ENCODE results near the gene ADAMTS1. TPM values are rescaled to one million over a fixed set of nuclear protein-coding genes. Genes with fewer than 3 reads are reported as not detected.
"Not testable (repeated sequence)": the region's sequence is repeated elsewhere in the genome, so short reads cannot be mapped to it uniquely, and the experiment has no call there.

The ADAMTS1 gene
- total RNA-seq = 2.4 and 2.9 TPM in 2 replicates

DNA sequence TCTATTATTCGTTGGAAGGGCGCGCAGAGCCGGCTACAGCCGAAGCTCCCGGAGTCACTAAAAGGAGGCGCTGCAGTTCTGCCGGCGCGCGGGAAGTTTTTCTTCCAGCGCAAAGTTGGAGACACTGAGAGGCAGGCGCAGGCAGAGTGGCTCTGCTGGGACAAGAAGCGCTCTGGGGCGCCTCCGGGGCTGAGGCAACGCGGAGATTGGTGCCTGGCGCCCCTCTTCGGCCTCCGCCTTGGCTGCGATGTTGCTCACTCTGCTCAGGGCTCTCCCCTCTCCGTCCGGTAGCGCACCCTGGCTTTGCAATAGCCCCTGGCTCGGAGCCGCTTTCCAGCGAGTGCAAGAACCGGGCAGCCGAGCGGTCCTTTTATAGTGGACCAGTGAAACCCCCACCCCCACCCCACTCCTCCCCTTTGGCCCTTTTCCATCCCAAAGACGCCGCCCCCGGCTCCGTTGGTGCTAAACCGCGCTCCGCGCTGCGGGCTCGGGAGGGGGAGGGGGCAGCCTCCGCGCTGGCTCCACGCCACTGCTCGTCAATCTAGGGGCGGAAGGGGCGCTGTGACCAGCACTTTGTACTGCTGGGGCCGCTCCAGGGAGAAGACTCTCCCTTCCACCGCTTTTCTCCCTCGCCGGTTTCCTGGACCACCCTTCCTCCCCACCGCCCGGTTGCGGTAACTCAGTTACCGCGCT, at the start of gene ADAMTS1:
Gene ADAMTS1 (minus strand): TSS at position 344 of the 693 bp plus-strand sequence. CDS start 455 bp downstream, outside the sequence.
- peak within 1 kb of the TSS; percentile 83 for H3K4me3 Mint-ChIP-seq (ENCODE audit: low read depth)
- peak within 1 kb of the TSS; percentile 55 for H3K27ac Mint-ChIP-seq
- peaks cover 60% of the 10 kb centered on the region for H3K27me3 Mint-ChIP-seq (ENCODE audit: low read depth)
- no peaks in the 10 kb centered on the region for H3K9me3 Mint-ChIP-seq
- H3K4me1 Mint-ChIP-seq (ENCODE audit: low read depth) = peaks cover 36% of the 10 kb centered on the region
- H3K36me3 Mint-ChIP-seq (ENCODE audit: low read depth) = peaks cover 15% of the 10 kb centered on the region
- DNase-seq (ENCODE audit: low spot score) = peak; percentile 13
- intact Hi-C loops (cut with micrococcal nuclease) = loop anchor here (5.0 to 10.0 kb wide), 3 partner anchors 122 to 1110 kb away; partner anchors contain the start of genes ADAMTS5, ATP5PF and GABPA

DNA sequence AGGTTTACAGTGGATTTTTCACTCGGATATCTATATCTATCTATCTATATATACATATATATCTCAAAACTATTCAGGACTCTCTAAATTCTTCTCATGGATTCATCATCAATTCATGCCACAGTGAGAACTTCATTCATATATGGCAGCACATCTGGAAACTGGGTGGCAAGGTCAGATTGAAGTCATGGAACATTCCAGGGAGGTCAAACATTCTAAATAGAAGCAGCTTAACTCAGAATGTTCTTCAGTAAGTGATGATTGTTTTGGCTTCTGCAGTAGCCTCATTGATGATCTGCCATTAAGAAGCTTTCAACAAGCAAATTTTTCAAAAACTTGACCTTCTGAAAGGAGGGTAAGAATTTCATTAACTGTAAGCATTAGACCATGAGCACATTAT, 46.9 kb upstream of the ADAMTS1 start:
- Mint-ChIP-seq H3K27ac (no peak overlapping the region), H3K4me1 (ENCODE audit: low read depth) (no peaks in the 10 kb centered on the region), H3K36me3 (ENCODE audit: low read depth) (no peaks in the 10 kb centered on the region), H3K27me3 (ENCODE audit: low read depth) (no peaks in the 10 kb centered on the region), H3K4me3 (ENCODE audit: low read depth) (no peak overlapping the region), H3K9me3 (no peaks in the 10 kb centered on the region)
- intact Hi-C loops (cut with micrococcal nuclease) = no loop called here
- DNase-seq (ENCODE audit: low spot score) = no peak

DNA sequence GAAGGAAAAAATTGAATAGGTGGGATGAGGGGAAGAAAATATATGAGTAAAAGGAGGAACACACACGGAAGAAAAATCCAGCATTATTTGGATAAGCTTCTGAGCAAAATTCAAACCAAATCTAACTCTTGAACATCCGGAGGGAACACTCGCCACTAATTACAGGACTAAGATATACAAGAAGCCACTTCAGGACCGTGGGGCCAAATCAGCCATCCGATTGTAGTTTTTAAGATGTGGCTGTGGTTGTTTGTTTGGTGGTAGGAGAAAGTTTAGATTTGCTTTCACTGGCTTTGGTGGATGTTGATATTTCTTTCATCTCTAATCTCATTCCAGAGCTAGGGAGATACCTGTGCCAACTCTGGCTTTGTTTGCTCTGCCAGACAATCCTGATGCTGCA, 43.7 kb upstream of the ADAMTS1 start:
- Mint-ChIP-seq H3K9me3 (no peaks in the 10 kb centered on the region), H3K36me3 (ENCODE audit: low read depth) (no peaks in the 10 kb centered on the region), H3K27me3 (ENCODE audit: low read depth) (no peaks in the 10 kb centered on the region), H3K4me3 (ENCODE audit: low read depth) (no peak overlapping the region), H3K27ac (no peak overlapping the region), H3K4me1 (ENCODE audit: low read depth) (no peaks in the 10 kb centered on the region)
- DNase-seq (ENCODE audit: low spot score) = no peak
- intact Hi-C loops (cut with micrococcal nuclease) = no loop called here

DNA sequence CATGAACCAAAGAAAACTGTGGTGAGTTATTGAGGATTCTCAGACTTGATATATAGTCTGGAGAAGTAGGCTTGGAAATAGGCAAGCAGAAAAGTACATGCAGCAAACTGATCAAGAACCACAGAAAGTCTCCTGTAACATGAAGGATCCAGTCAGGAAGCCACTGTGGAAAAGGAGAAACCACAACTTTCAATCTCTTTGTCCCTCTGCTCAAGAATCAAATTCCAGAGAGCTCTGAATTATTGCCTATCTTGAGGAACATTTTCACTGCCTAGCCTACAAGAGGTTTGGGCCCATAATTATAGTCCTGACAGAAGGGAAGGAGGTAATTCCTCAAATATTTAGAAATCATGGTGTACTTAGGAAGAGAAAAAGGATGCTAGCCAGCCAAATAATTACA, 43.0 kb upstream of the ADAMTS1 start:
- Mint-ChIP-seq H3K36me3 (ENCODE audit: low read depth) (no peaks in the 10 kb centered on the region), H3K27me3 (ENCODE audit: low read depth) (no peaks in the 10 kb centered on the region), H3K27ac (no peak overlapping the region), H3K4me1 (ENCODE audit: low read depth) (no peaks in the 10 kb centered on the region), H3K4me3 (ENCODE audit: low read depth) (no peak overlapping the region), H3K9me3 (no peaks in the 10 kb centered on the region)
- intact Hi-C loops (cut with micrococcal nuclease) = no loop called here
- DNase-seq (ENCODE audit: low spot score) = no peak

DNA sequence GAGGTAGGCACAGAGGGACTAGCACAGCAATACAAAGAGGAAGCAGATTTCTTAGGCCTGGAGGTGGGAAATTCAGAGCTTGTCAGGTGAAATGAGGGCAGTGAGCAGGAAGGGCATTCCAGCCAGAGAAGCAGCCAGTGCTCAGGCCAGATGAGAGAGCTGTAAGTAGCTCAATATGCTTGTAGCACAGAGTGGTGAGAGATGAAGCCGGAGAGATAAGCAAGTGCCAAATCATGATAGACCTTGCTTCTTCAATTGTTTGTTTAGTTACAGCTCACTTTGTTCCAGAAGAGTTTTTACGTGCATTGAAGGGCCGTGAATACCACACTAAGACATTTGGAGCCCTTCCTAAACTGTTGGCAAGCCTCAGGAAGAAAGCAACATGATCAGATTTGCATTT, 42.0 kb upstream of the ADAMTS1 start:
- intact Hi-C loops (cut with micrococcal nuclease) = no loop called here
- Mint-ChIP-seq H3K27me3 (ENCODE audit: low read depth) (no peaks in the 10 kb centered on the region), H3K27ac (no peak overlapping the region), H3K36me3 (ENCODE audit: low read depth) (no peaks in the 10 kb centered on the region), H3K4me1 (ENCODE audit: low read depth) (no peaks in the 10 kb centered on the region), H3K4me3 (ENCODE audit: low read depth) (no peak overlapping the region), H3K9me3 (no peaks in the 10 kb centered on the region)
- DNase-seq (ENCODE audit: low spot score) = no peak

DNA sequence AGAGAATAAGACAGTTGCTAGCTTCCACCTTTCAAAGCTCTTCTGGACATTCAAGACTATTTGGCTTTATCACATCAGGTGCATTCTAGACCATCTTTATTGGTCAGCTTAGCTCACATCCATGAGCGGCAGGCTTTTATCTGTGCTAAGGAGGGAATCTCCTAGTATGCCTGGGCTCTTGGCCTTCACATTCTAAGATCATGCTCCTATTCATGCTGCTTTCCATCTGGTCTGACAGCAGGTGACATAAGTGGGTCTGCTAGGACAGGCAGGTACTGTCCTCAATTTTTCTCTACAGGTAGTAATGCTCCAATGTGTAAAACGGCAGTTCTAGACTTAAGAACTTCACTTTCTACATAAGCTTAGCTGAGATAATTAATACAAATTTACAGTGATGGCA, 39.2 kb upstream of the ADAMTS1 start:
- intact Hi-C loops (cut with micrococcal nuclease) = no loop called here
- no peak for DNase-seq (ENCODE audit: low spot score)
- H3K4me3 Mint-ChIP-seq (ENCODE audit: low read depth) = no peak overlapping the region
- H3K4me1 Mint-ChIP-seq (ENCODE audit: low read depth) = no peaks in the 10 kb centered on the region
- H3K9me3 Mint-ChIP-seq = no peaks in the 10 kb centered on the region
- no peaks in the 10 kb centered on the region for H3K36me3 Mint-ChIP-seq (ENCODE audit: low read depth)
- H3K27me3 Mint-ChIP-seq (ENCODE audit: low read depth) = no peaks in the 10 kb centered on the region
- no peak overlapping the region for H3K27ac Mint-ChIP-seq

DNA sequence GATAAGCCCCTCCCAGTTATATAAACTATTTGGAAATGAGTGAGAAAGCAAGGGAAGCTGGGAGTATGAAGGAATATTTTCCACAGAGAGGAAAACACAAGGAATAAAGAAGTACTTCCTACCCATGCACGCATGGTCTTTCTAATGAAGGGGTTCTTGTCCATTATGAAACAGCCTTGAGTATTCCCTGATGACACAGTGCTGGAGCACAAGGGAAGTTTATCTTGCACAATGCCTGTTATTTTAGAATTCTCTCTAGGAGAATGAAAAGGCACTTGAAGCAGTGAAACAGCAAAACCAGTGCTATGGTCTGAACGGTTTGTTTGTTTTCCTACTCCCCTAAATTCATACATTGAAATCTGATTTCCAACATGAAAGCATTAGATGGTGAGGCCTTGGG, 38.6 kb upstream of the ADAMTS1 start:
- H3K27me3 Mint-ChIP-seq (ENCODE audit: low read depth) = no peaks in the 10 kb centered on the region
- H3K9me3 Mint-ChIP-seq = no peaks in the 10 kb centered on the region
- no peaks in the 10 kb centered on the region for H3K4me1 Mint-ChIP-seq (ENCODE audit: low read depth)
- intact Hi-C loops (cut with micrococcal nuclease) = no loop called here
- H3K36me3 Mint-ChIP-seq (ENCODE audit: low read depth) = no peaks in the 10 kb centered on the region
- H3K4me3 Mint-ChIP-seq (ENCODE audit: low read depth) = no peak overlapping the region
- no peak for DNase-seq (ENCODE audit: low spot score)
- no peak overlapping the region for H3K27ac Mint-ChIP-seq

DNA sequence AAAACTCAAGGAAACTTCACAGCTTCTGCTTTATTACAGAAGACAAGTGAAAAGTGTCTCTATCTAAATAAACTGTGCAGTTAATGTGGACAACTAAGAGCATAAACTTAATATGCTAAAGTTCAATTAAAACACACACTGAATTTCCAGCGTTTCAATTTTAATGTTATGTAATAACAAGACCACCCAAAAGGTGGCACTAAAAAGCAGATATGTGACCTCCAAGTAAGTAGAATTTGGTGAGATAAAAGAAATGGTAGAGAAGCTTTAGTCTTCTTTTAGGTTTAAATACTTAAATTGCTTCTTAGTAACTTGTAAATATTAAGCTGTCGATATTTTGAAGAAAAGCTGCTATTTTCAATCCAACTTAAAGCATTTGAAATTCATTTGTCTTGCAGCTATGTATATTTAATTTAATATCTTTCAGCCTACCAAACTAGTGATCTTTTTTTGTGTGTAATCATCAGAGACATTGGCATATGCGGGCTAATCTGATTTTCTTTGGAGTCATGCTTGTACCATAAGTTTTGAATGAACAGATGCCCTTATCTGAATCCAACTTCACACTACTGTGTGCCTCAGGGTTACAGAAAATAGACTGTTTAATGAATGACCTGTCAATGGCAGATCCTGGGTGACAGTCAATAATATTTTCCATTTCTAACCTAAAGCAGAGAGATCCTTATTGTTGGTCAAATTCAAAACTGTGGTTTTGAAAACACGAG, 36.5 kb upstream of the ADAMTS1 start:
- Mint-ChIP-seq H3K4me3 (ENCODE audit: low read depth) (no peak overlapping the region), H3K36me3 (ENCODE audit: low read depth) (no peaks in the 10 kb centered on the region), H3K9me3 (no peaks in the 10 kb centered on the region), H3K4me1 (ENCODE audit: low read depth) (no peaks in the 10 kb centered on the region), H3K27ac (no peak overlapping the region), H3K27me3 (ENCODE audit: low read depth) (no peaks in the 10 kb centered on the region)
- no peak for DNase-seq (ENCODE audit: low spot score)
- intact Hi-C loops (cut with micrococcal nuclease) = no loop called here

DNA sequence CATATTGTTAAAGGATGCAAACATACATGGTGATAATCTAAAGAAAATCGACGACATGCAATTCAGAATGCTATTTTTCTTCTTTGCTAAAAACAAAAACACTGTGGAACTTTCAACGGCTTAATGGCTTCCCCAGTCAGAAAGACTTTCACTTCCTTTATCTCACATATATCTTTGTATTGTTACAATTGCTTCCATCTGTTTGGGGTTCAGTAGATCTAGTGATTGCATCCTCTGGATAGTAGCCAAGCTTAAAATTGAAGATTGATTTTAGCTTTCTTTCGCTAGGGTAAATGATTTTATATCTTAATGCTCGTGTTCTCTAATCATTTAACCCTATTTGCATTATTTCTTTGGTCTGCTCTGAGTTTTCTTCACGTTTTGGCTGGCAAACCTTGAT, 31.8 kb upstream of the ADAMTS1 start:
- Mint-ChIP-seq H3K27me3 (ENCODE audit: low read depth) (no peaks in the 10 kb centered on the region), H3K4me3 (ENCODE audit: low read depth) (no peak overlapping the region)
- DNase-seq (ENCODE audit: low spot score) = no peak

DNA sequence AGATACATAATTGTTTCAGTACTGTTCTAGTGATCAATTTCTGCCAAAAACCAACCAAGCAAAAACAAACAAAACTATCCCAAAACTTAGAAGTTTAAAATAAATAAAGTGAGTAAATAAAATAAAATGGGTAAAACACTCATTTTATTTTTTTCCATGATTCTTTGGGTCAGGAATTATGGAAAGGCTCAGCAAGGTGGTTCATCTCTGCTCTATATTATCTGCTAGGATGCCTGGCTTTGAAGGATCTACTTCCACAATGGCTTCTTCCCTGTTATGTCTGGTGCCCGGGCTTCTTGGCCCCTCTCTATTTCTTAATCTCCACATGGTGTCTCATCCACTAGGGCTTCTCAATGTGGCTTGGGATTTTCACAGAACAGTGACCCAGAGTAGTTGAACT, 29.1 kb upstream of the ADAMTS1 start:
- Mint-ChIP-seq H3K36me3 (ENCODE audit: low read depth) (no peaks in the 10 kb centered on the region), H3K9me3 (no peaks in the 10 kb centered on the region), H3K27ac (no peak overlapping the region), H3K4me1 (ENCODE audit: low read depth) (no peaks in the 10 kb centered on the region), H3K4me3 (ENCODE audit: low read depth) (no peak overlapping the region), H3K27me3 (ENCODE audit: low read depth) (no peaks in the 10 kb centered on the region)
- intact Hi-C loops (cut with micrococcal nuclease) = no loop called here
- no peak for DNase-seq (ENCODE audit: low spot score)

More for the DNA sequence above, 31.8 kb upstream of the ADAMTS1 start:
- Mint-ChIP-seq H3K27ac (no peak overlapping the region), H3K4me1 (ENCODE audit: low read depth) (no peaks in the 10 kb centered on the region), H3K9me3 (no peaks in the 10 kb centered on the region), H3K36me3 (ENCODE audit: low read depth) (no peaks in the 10 kb centered on the region)
- intact Hi-C loops (cut with micrococcal nuclease) = no loop called here

DNA sequence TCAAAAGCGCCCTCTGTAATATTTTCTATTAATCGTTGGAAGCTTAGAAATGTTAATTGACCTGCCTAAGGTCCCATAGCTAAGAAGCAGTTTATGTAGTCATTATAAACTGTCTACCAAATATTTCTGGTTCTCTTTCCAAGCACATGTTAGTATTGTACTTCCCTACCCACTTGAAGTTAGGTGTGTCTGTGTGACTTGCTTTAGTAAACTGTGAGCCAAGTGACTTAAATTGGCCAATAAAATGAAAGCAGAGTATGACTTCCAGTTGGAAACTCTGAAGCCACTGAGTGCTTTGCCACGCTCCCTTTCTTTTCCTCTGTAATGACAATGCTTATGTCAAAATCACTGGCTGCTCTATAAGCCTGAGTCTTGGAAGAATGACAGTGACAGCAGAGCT, 20.6 kb upstream of the ADAMTS1 start:
- H3K27me3 Mint-ChIP-seq (ENCODE audit: low read depth) = no peaks in the 10 kb centered on the region
- H3K4me3 Mint-ChIP-seq (ENCODE audit: low read depth) = no peak overlapping the region
- no peaks in the 10 kb centered on the region for H3K36me3 Mint-ChIP-seq (ENCODE audit: low read depth)
- no peaks in the 10 kb centered on the region for H3K9me3 Mint-ChIP-seq
- no peak overlapping the region for H3K27ac Mint-ChIP-seq
- H3K4me1 Mint-ChIP-seq (ENCODE audit: low read depth) = no peaks in the 10 kb centered on the region
- intact Hi-C loops (cut with micrococcal nuclease) = no loop called here
- no peak for DNase-seq (ENCODE audit: low spot score)

DNA sequence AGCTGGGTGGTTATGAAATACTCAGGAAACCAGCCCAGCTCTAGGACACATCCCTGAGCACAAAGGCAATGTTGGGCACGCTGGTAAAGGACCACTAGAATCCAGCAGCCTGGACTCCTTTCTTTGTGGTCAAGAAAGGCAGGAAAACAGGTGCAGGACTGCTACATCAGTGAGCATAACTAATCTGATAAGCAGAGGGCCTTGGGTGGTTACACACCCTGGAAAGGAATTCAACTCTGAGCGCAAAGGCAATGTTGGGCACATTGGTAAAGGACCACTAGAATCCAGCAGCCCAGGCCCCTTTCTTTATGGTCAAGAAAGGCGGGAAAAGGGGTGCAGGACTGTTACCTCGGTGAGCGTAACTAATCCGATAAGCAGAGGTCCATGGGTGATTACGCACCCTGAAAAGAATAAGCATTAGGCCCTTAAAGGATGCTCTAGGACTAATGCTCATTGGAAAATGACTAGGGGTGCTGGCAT, 11.7 kb upstream of the ADAMTS1 start:
- intact Hi-C loops (cut with micrococcal nuclease); H3K4me3 Mint-ChIP-seq (ENCODE audit: low read depth); H3K36me3 Mint-ChIP-seq (ENCODE audit: low read depth); H3K27ac Mint-ChIP-seq; H3K27me3 Mint-ChIP-seq (ENCODE audit: low read depth); H3K4me1 Mint-ChIP-seq (ENCODE audit: low read depth); H3K9me3 Mint-ChIP-seq; DNase-seq (ENCODE audit: low spot score): not testable (repeated sequence)

DNA sequence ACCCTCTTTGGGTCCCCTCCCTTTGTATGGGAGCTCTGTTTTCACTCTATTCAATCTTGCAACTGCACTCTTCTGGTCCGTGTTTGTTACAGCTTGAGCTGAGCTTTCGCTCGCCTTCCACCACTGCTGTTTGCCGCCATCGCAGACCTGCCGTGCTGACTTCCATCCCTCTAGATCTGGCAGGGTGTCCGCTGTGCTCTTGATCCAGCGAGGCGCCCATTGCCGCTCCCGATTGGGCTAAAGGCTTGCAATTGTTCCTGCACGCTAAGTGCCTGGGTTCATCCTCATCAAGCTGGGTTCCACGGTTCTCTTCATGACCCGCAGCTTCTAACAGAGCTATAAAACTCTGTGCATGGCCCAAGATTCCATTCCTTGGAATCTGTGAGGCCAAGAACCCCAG, 9.5 kb upstream of the ADAMTS1 start:
- H3K27me3 Mint-ChIP-seq (ENCODE audit: low read depth) = not testable (repeated sequence)

More for the DNA sequence above, 9.5 kb upstream of the ADAMTS1 start:
- H3K36me3 Mint-ChIP-seq (ENCODE audit: low read depth); DNase-seq (ENCODE audit: low spot score); H3K4me3 Mint-ChIP-seq (ENCODE audit: low read depth); H3K27ac Mint-ChIP-seq; H3K4me1 Mint-ChIP-seq (ENCODE audit: low read depth); intact Hi-C loops (cut with micrococcal nuclease); H3K9me3 Mint-ChIP-seq: not testable (repeated sequence)

Measured in activated T-helper 2 cell treated with anti-CD3 and anti-CD28 coated beads, Interferon-gamma antibody, Interleukin-2, Interleukin-4, amounts not matched to agents 10 μg/mL and 5 μg/mL and 100 μg/mL, durations not matched to agents 14 hours and 24 hours and 36 hours (primary cell).